HEK293 (cell line): Measurements from ENCODE around the gene BCAS2.

ENCODE experiments used
- CTCF ChIA-PET: fragments of 350-600 bp; formaldehyde crosslinking; extraction: SDS; loops from one replicate; lab custom pipeline; 2021; ENCODE audit warnings: antibody characterized with exemption; lab: Yijun Ruan, JAX
- POLR2A ChIA-PET: fragments of 300-600 bp; formaldehyde crosslinking; extraction: SDS; loops from one replicate; lab custom pipeline; 2020; ENCODE audit warnings: antibody characterized with exemption, inconsistent platforms; lab: Yijun Ruan, JAX
- H3K27ac ChIP-seq: fragments of 200-500 bp; sonication (Bioruptor generic); 2 replicates; pipeline ENCODE4 v1.5.1; 2014; ENCODE audit warnings: low read depth, low read length, control low read depth, inconsistent platforms; ENCODE audit errors: extremely low read depth
- H3K36me3 ChIP-seq, 2 experiments: fragments of 200-500 bp in 1 of 2; sonication (Bioruptor generic) in 1 of 2; 1 replicate in 1 of 2; 2 replicates in 1 of 2; pipeline ENCODE4 v1.5.1; 2014 to 2017; ENCODE audit warnings: inconsistent platforms in 2 of 2, low read length in 2 of 2; ENCODE audit not compliant: control insufficient read depth in 2 of 2, insufficient read depth in 1 of 2
- H3K4me1 ChIP-seq: fragments of 200-500 bp; sonication (Bioruptor generic); 2 replicates; pipeline ENCODE4 v1.5.1; 2014; ENCODE audit warnings: mild to moderate bottlenecking, low read length, inconsistent platforms; ENCODE audit not compliant: control insufficient read depth, insufficient read depth
- H3K4me3 ChIP-seq: 2 replicates; pipeline ENCODE4 v1.5.1; 2011; ENCODE audit warnings: low read depth, mild to moderate bottlenecking, control low read depth, low read length, moderate library complexity
- H3K9me3 ChIP-seq: fragments of 200-500 bp; sonication (Bioruptor generic); 2 replicates; pipeline ENCODE4 v1.5.1; 2014; ENCODE audit warnings: low read depth, low read length, inconsistent platforms; ENCODE audit not compliant: control insufficient read depth, insufficient read depth
- GFI1B ChIP-seq: fragments of 450-650 bp; formaldehyde crosslinking; IDR thresholded peaks from 2 replicates; pipeline ENCODE4 v1.5.1; 2016; ENCODE audit warnings: missing biosample characterization, missing genetic modification characterization
- HOXA7 ChIP-seq: sonication (generic); formaldehyde crosslinking; IDR thresholded peaks from 2 replicates; pipeline ENCODE4 v1.8.1; 2022; ENCODE audit warnings: missing genetic modification reagents, borderline replicate concordance
- KLF16 ChIP-seq: fragments of 450-650 bp; formaldehyde crosslinking; IDR thresholded peaks from 2 replicates; pipeline ENCODE4 v1.5.1; 2017; ENCODE audit warnings: missing biosample characterization, missing genetic modification characterization
- SP3 ChIP-seq: fragments of 450-650 bp; formaldehyde crosslinking; IDR thresholded peaks from 2 replicates; pipeline ENCODE4 v1.5.1; 2016; ENCODE audit warnings: missing biosample characterization, missing genetic modification characterization
- SP7 ChIP-seq: fragments of 450-650 bp; formaldehyde crosslinking; IDR thresholded peaks from 2 replicates; pipeline ENCODE4 v1.5.1; 2016; ENCODE audit warnings: missing biosample characterization, missing genetic modification characterization
- TCF7L2 ChIP-seq: IDR thresholded peaks from 2 replicates; pipeline ENCODE4 v1.6.1; 2011; ENCODE audit warnings: low read depth, mild to moderate bottlenecking, inconsistent platforms, low read length, moderate library complexity, borderline replicate concordance
- TRIM28 ChIP-seq: IDR thresholded peaks from 2 replicates; pipeline ENCODE4 v1.6.1; 2011; ENCODE audit warnings: low read length, control low read depth, borderline replicate concordance
- YY2 ChIP-seq: fragments of 450-650 bp; formaldehyde crosslinking; IDR thresholded peaks from 2 replicates; pipeline ENCODE4 v1.5.1; 2016; ENCODE audit warnings: missing biosample characterization, missing genetic modification characterization
- ZBTB10 ChIP-seq: fragments of 450-650 bp; formaldehyde crosslinking; IDR thresholded peaks from 2 replicates; pipeline ENCODE4 v1.5.1; 2016; ENCODE audit warnings: missing biosample characterization, missing genetic modification characterization
- ZEB2 ChIP-seq: fragments of 450-650 bp; formaldehyde crosslinking; IDR thresholded peaks from 2 replicates; pipeline ENCODE4 v1.5.1; 2016; ENCODE audit warnings: missing biosample characterization, missing genetic modification characterization
- ZFP69B ChIP-seq: fragments of 450-650 bp; formaldehyde crosslinking; IDR thresholded peaks from 2 replicates; pipeline ENCODE4 v1.5.1; 2016; ENCODE audit warnings: missing biosample characterization, missing genetic modification characterization
- ZNF114 ChIP-seq: fragments of 450-650 bp; formaldehyde crosslinking; IDR thresholded peaks from 2 replicates; pipeline ENCODE4 v1.5.0; 2017; ENCODE audit warnings: missing biosample characterization, missing genetic modification characterization
- ZNF174 ChIP-seq: fragments of 450-650 bp; formaldehyde crosslinking; IDR thresholded peaks from 2 replicates; pipeline ENCODE4 v1.5.0; 2017; ENCODE audit warnings: missing biosample characterization, mild to moderate bottlenecking, missing genetic modification characterization
- ZNF211 ChIP-seq: fragments of 450-650 bp; formaldehyde crosslinking; IDR thresholded peaks from 2 replicates; pipeline ENCODE4 v1.5.1; 2016; ENCODE audit warnings: low read depth, missing biosample characterization, missing genetic modification characterization
- ZNF302 ChIP-seq: fragments of 450-650 bp; formaldehyde crosslinking; IDR thresholded peaks from 2 replicates; pipeline ENCODE4 v1.5.1; 2016; ENCODE audit warnings: missing biosample characterization, missing genetic modification characterization, low read depth
- ZNF366 ChIP-seq: fragments of 450-650 bp; formaldehyde crosslinking; conservative IDR thresholded peaks from 2 replicates; pipeline ENCODE4 v1.5.1; 2016; ENCODE audit warnings: missing biosample characterization, missing genetic modification characterization
- ZNF549 ChIP-seq: fragments of 450-650 bp; IDR thresholded peaks from 2 replicates; pipeline ENCODE4 v1.5.1; 2018; ENCODE audit warnings: missing biosample characterization, missing genetic modification characterization, mild to moderate bottlenecking, inconsistent platforms, moderate library complexity
- ZNF558 ChIP-seq: fragments of 450-650 bp; formaldehyde crosslinking; IDR thresholded peaks from 2 replicates; pipeline ENCODE4 v1.5.1; 2016; ENCODE audit warnings: missing biosample characterization, missing genetic modification characterization
- ZNF610 ChIP-seq: fragments of 450-650 bp; formaldehyde crosslinking; IDR thresholded peaks from 2 replicates; pipeline ENCODE4 v1.5.1; 2016; ENCODE audit warnings: missing biosample characterization, missing genetic modification characterization, borderline replicate concordance
- ZNF626 ChIP-seq: fragments of 450-650 bp; sonication (Bioruptor Pico); formaldehyde crosslinking; IDR thresholded peaks from 2 replicates; pipeline ENCODE4 v1.5.1; 2018; ENCODE audit warnings: missing biosample characterization, missing genetic modification characterization, inconsistent platforms
- ZNF777 ChIP-seq: fragments of 450-650 bp; formaldehyde crosslinking; IDR thresholded peaks from 2 replicates; pipeline ENCODE4 v1.5.1; 2017; ENCODE audit warnings: missing biosample characterization, missing genetic modification characterization, borderline replicate concordance
- ZNF792 ChIP-seq: fragments of 450-650 bp; formaldehyde crosslinking; IDR thresholded peaks from 2 replicates; pipeline ENCODE4 v1.5.1; 2016; ENCODE audit warnings: missing biosample characterization, missing genetic modification characterization
- ZSCAN16 ChIP-seq: fragments of 450-650 bp; formaldehyde crosslinking; IDR thresholded peaks from 2 replicates; pipeline ENCODE4 v1.5.1; 2016; ENCODE audit warnings: missing biosample characterization, missing genetic modification characterization
- ZSCAN23 ChIP-seq: fragments of 450-650 bp; formaldehyde crosslinking; IDR thresholded peaks from 2 replicates; pipeline ENCODE4 v1.5.1; 2016; ENCODE audit warnings: missing biosample characterization, missing genetic modification characterization
- TF ChIP-seq, protein P1 (sequence below): fragments of 450-650 bp; formaldehyde crosslinking; IDR thresholded peaks from 2 replicates; pipeline ENCODE4 v1.5.1; 2017; ENCODE audit warnings: missing biosample characterization, missing genetic modification characterization
- TF ChIP-seq, protein P2 (sequence below): fragments of 450-650 bp; formaldehyde crosslinking; IDR thresholded peaks from 2 replicates; pipeline ENCODE4 v1.5.1; 2016; ENCODE audit warnings: missing biosample characterization, missing genetic modification characterization
- TF ChIP-seq, protein P3 (sequence below): fragments of 450-650 bp; formaldehyde crosslinking; IDR thresholded peaks from 2 replicates; pipeline ENCODE4 v1.5.1; 2016; ENCODE audit warnings: missing biosample characterization, missing genetic modification characterization

Gene BCAS2

DNA sequence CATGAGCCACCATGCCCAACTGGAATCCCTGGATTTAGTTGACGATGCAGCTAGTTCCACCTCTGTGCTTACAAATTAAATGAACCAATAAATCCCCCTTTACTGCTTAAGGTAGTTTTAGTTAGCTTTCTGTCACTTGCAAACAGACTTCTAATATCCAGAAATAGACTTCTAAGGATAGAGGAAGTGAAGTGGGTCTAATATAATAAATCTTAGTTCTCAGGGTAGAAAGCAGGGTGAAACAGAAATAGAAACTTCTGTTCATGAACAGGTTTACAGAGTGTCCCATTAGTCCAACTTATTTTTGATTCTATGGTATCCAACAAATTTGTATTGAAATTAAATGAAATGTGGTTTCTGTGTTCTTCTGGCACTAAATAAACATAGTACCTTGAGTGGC, 20.1 kb downstream of the BCAS2 start (continued):
- TF ChIP-seq ZNF777 (tag by site-specific recombination) (no peak), YY2 (no peak), HOXA7 (CRISPR knock-in tag) (no peak), ZNF114 (tag by site-specific recombination) (no peak), SP3 (tag by site-specific recombination) (no peak), ZNF792 (no peak), GFI1B (tag by site-specific recombination) (no peak), ZFP69B (tag by site-specific recombination) (no peak), KLF16 (no peak), ZNF610 (tag by site-specific recombination) (no peak), ZSCAN16 (no peak), ZNF211 (tag by site-specific recombination) (no peak)
- TF ChIP-seq, all 188 proteins: peak for 0

GRCh38 chr1:114559356-114559755, 22.1 kb downstream of the BCAS2 start:
- CTCF ChIA-PET = interaction anchor here (0.7 to 2.5 kb wide), 6 partner anchors 40 to 578 kb away, joined by 3 to 10 read pairs (median 4); no protein-coding TSS in a partner anchor
- TF ChIP-seq ZNF366 (tag by site-specific recombination) (no peak), ZNF302 (no peak), TRIM28 (no peak), ZBTB10 (tag by site-specific recombination) (no peak)
- TF ChIP-seq, all 188 proteins: peak for 0
- H3K4me1 ChIP-seq = no peaks in the 10 kb centered on the region
- H3K9me3 ChIP-seq = no peaks in the 10 kb centered on the region
- POLR2A ChIA-PET = interaction anchor here (0.6 kb wide), 1 partner anchor 9 kb away, joined by 4 read pairs; no protein-coding TSS in a partner anchor
- H3K4me3 ChIP-seq = no peak overlapping the region
- no peak overlapping the region for H3K27ac ChIP-seq
- peaks cover 0 to 4% of the 10 kb centered on the region in 2 experiments; a peak in 1 of 3 replicates for H3K36me3 ChIP-seq

DNA sequence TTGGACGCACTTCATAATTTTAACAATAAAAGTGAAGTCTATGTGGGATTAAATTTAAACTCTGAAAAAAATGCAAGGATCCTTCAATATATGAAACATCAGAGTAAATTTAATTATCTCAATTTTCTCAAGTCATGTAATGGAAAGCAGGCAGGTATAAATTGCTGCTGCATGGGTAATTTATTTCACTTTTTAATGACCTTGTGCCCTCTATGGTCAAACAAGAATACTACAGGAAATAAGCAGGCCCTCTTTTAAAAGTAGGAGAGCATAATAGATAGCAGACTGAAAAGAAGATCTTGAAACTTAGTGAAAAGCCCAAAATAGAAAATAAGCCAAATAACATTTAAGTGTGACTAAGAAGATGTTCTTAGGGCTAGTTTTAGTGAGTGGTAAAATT, 22.9 kb downstream of the BCAS2 start:
- POLR2A ChIA-PET = interaction anchor here (0.6 kb wide), 1 partner anchor 8 kb away, joined by 4 read pairs; no protein-coding TSS in a partner anchor
- Histone ChIP-seq H3K4me3 (no peak overlapping the region), H3K9me3 (no peaks in the 10 kb centered on the region), H3K4me1 (no peaks in the 10 kb centered on the region), H3K36me3 (no peaks in the 10 kb centered on the region), H3K27ac (no peak overlapping the region)
- CTCF ChIA-PET = interaction anchor here (0.5 to 2.5 kb wide), 6 partner anchors 55 to 490 kb away, joined by 3 to 10 read pairs (median 4); no protein-coding TSS in a partner anchor
- no peak for TF ChIP-seq ZEB2 (tag by site-specific recombination)
- no peak for TF ChIP-seq ZSCAN23 (tag by site-specific recombination)
- TF ChIP-seq SP3 (tag by site-specific recombination) = no peak
- no peak for TF ChIP-seq ZNF558
- TF ChIP-seq, protein P1, sequence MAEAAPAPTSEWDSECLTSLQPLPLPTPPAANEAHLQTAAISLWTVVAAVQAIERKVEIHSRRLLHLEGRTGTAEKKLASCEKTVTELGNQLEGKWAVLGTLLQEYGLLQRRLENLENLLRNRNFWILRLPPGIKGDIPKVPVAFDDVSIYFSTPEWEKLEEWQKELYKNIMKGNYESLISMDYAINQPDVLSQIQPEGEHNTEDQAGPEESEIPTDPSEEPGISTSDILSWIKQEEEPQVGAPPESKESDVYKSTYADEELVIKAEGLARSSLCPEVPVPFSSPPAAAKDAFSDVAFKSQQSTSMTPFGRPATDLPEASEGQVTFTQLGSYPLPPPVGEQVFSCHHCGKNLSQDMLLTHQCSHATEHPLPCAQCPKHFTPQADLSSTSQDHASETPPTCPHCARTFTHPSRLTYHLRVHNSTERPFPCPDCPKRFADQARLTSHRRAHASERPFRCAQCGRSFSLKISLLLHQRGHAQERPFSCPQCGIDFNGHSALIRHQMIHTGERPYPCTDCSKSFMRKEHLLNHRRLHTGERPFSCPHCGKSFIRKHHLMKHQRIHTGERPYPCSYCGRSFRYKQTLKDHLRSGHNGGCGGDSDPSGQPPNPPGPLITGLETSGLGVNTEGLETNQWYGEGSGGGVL (tag by site-specific recombination) = no peak
- TF ChIP-seq ZNF549 (tag by site-specific recombination) = no peak
- no peak for TF ChIP-seq SP7 (tag by site-specific recombination)
- TF ChIP-seq ZNF114 (tag by site-specific recombination) = no peak
- no peak for TF ChIP-seq TCF7L2
- TF ChIP-seq, protein P2, sequence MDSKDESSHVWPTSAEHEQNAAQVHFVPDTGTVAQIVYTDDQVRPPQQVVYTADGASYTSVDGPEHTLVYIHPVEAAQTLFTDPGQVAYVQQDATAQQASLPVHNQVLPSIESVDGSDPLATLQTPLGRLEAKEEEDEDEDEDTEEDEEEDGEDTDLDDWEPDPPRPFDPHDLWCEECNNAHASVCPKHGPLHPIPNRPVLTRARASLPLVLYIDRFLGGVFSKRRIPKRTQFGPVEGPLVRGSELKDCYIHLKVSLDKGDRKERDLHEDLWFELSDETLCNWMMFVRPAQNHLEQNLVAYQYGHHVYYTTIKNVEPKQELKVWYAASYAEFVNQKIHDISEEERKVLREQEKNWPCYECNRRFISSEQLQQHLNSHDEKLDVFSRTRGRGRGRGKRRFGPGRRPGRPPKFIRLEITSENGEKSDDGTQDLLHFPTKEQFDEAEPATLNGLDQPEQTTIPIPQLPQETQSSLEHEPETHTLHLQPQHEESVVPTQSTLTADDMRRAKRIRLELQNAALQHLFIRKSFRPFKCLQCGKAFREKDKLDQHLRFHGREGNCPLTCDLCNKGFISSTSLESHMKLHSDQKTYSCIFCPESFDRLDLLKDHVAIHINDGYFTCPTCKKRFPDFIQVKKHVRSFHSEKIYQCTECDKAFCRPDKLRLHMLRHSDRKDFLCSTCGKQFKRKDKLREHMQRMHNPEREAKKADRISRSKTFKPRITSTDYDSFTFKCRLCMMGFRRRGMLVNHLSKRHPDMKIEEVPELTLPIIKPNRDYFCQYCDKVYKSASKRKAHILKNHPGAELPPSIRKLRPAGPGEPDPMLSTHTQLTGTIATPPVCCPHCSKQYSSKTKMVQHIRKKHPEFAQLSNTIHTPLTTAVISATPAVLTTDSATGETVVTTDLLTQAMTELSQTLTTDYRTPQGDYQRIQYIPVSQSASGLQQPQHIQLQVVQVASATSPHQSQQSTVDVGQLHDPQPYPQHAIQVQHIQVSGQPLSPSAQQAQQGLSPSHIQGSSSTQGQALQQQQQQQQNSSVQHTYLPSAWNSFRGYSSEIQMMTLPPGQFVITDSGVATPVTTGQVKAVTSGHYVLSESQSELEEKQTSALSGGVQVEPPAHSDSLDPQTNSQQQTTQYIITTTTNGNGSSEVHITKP (tag by site-specific recombination) = no peak
- TF ChIP-seq ZNF174 = no peak
- no peak for TF ChIP-seq ZNF626 (tag by site-specific recombination)
- TF ChIP-seq, protein P3, sequence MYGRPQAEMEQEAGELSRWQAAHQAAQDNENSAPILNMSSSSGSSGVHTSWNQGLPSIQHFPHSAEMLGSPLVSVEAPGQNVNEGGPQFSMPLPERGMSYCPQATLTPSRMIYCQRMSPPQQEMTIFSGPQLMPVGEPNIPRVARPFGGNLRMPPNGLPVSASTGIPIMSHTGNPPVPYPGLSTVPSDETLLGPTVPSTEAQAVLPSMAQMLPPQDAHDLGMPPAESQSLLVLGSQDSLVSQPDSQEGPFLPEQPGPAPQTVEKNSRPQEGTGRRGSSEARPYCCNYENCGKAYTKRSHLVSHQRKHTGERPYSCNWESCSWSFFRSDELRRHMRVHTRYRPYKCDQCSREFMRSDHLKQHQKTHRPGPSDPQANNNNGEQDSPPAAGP (tag by site-specific recombination) = no peak
